NK-92 (cell line): ENCODE results near the gene REST.
"Not testable (repeated sequence)": the region's sequence is repeated elsewhere in the genome, so short reads cannot be mapped to it uniquely, and the experiment has no call there.

Experiments
- DNase-seq: peaks from one replicate; lab custom pipeline; 2025; ENCODE audit not compliant: unreplicated experiment; lab: John Stamatoyannopoulos, UW

The REST gene

GRCh38 chr4:56909086-56909894 is 1.6 kb downstream of the REST start:
- no peak for DNase-seq

DNA sequence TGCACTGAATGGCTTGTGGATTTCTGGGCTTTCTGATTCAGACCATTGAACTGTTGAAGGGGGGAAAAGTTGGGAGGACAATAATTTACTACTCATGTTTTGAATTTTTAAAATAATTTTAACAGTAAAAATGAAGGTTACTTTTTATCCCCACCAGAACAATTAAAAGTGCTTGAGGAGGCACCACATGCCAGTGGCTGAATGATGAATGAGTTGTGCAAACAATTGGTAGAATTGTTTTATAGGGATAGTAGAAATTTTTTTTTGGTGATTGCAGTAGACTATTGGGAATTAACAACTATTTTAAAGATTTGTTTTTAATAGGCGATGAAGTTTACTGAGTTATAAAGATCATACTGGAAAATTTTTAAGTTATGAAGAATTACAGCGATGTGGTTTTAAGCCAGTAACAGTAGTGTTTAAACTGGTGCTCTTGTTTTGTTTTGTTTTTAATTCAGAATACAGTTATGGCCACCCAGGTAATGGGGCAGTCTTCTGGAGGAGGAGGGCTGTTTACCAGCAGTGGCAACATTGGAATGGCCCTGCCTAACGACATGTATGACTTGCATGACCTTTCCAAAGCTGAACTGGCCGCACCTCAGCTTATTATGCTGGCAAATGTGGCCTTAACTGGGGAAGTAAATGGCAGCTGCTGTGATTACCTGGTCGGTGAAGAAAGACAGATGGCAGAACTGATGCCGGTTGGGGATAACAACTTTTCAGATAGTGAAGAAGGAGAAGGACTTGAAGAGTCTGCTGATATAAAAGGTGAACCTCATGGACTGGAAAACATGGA is 2.7 kb downstream of the REST start:
- no peak for DNase-seq

DNA sequence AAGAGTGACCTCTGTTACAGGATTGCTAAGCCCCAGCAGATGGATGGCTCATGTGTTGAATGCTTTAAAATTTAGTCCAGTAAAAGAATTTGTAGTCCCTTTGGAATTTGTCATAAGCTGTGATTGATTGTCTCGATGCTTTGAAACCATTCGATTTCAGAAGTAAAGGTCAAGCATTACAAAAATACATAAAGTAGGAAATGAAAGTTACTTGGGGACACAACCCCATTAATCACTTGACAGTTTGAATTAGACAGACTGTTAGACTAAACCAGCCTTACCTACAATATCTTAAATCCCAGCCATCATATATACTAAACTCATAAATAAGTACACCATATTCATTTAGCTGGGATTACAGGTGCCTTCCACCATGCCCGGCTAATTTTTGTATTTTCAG is 6.6 kb downstream of the REST start:
- no peak for DNase-seq

DNA sequence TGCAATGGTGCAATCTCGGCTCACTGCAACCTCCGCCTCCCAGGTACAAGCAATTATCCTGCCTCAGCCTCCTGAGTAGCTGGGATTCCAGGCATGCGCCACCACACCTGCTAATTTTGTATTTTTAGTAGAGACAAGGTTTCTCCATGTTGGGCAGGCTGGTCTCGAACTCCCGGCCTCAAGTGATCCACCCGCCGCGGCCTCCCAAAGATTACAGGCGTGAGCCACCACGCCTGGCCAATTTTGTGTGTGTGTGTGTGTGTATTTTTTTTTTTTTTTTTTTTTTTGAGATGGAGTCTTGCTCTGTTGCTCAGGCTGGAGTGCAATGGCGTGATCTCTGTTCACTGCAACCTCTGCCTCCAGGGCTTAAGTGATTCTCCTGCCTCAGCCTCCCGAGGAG is 7.3 kb downstream of the REST start:
- not testable (repeated sequence) for DNase-seq

DNA sequence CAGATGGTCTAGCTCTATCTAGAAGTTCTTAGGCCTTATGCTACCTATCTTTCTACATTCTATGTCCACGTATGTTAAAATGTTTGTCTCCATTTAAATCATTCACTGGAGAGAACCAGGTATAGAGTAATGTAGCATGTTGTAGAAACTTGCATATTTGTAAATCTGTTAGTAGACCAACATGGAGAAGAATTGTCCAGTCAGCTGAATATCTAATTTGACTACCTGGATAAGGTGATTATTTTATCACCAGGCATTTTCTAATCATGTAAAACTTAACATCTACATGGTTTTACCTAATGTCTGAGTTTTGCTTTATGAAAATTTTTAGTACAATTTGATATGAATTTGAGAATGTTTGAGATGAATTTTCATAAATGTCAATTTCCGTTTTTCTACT is 19.5 kb downstream of the REST start:
- DNase-seq, result no peak

- DNase-seq, result no peak
These were observed 22.9 kb downstream of the REST start for GRCh38 chr4:56930638-56931037.

- DNase-seq, result no peak
These were observed 24.2 kb downstream of the REST start for GRCh38 chr4:56931924-56932323.

GRCh38 chr4:56937262-56937661 is 29.6 kb downstream of the REST start:
- DNase-seq, result no peak

- not testable (repeated sequence) for DNase-seq
These were observed 32.1 kb downstream of the REST start for GRCh38 chr4:56939826-56940225.

DNA sequence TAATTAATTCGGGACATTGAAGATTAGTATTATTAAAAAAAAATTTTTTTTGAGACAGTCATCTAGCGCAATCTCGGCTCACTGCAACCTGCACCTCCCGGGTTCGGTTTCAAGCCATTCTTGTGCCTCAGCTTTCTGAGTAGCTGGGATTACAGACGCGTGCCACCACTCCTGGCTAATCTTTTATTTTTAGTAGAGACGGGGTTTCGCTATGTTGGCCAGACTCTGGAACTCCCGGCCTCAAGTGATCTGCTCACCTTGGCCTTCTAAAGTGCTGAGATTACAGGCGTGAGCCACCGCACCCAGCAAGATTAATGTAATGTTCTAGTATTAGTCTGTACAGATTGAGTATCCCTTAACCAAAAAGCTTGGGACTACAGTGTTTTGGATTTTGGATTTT is 32.7 kb downstream of the REST start:
- DNase-seq, result no peak

DNA sequence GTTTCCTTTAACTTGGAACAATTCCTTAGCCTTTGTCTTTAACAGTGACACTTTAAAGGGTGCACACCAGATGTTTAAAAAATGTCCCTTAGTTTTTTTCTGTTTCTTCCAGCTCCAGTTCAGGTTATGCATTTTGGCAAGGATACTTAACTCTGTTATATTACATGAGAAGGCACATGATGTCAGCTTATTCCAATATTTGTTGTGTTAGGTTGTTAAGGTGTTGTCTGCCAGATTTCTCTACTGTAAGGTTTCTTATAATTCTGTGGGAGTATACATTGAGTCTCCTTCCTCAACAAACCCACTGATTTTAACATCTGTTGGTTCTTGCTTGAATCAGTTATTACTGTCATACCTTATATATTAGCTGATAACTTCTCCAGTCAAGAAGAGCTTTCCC is 33.3 kb downstream of the REST start:
- DNase-seq, result no peak

DNA sequence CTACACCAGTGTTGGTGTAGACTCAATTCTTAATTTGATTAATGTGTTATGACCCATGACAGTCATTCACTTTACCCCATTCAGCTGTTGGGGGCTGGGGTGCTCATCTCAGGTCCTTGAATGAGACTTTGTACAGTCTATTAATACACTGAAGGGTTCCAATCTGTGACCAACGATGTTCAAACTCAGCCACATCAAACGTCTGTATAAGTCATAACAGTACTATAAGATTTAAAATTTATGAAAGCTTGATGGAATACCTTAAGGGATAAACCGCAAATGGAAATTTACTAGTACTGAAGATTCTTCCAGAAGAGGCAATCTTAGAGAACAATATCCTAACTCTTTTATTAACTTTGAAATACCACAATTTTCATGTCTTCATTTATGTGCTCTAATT is 33.7 kb downstream of the REST start:
- DNase-seq, result no peak

DNA sequence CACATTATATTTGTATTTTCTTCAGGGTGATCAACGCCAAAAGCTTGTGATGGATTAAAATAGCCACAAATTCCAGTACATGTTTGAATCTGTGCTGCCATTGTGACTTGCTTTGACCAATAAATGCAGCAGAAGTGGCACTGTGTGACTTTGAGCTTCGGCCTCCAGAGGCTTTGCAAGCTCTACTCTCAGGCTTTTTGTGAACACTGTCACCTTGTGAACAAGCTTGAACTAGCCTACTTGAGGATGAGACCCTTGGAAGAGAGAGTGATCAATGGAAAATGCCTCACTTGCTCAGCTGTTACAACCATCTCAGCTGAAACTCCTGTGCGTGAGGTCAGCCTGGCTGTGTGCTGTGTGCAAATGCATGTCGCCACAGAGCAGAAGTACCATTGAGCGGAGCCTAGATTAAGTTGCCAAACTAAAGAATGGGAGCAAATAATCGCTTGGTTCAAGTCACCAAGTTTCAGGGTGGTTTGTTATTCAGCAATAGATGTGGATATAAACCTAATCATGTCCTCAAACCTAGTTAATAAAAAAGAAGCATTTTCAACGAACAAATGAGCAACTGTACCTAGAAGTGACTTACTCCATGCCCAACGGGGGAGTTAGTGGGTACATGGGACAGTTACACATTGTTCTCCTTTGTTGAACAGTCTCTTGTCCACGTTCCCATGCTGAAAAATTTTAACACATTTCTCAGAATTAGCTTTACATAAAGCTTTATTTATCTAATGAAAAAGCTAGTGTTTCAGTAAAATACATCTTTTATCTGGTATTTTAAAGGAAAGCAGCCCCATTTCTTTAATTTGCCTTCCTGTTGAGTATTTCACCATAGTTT is 46.2 kb downstream of the REST start:
- no peak for DNase-seq

DNA sequence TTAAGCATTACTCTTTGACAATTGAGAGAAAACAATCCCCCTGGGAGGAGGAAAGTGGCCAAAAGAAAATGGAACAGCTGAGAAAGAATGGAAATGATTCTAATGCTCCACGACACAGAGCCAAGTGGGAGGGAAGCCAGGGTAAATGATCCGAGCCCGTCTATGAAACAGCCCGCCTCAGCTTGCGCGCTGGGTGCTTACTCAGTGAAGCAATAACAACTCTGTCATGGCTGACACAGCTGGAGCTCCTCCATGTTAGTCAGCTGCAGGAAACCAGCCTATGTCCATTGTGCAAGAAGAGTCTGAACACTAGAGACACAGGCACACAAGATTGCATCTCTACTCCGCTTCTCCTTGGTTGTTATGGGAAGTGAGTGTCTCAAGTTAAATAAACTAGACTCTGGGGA is 50.4 kb downstream of the REST start:
- no peak for DNase-seq

DNA sequence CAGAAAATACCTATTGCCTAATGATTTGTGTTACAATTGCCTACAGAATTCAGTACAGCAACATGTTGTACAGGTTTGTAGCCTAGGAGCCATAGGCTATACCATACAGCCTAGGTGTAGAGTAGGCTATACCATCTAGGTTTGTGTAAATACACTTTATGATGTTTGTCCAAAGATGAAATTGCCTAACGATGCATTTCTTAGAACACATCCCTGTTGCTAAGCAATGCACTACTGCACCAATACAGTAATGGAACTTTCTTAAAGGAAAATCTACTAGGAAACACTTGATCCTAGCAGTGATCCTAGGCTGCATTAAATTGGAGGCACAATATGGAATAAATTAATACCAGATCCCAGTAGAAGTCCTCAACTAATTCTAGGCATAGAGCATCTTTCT is 51.4 kb downstream of the REST start:
- DNase-seq, result no peak

- DNase-seq, result no peak
These were observed 53.4 kb downstream of the REST start for GRCh38 chr4:56961107-56961500.

DNA sequence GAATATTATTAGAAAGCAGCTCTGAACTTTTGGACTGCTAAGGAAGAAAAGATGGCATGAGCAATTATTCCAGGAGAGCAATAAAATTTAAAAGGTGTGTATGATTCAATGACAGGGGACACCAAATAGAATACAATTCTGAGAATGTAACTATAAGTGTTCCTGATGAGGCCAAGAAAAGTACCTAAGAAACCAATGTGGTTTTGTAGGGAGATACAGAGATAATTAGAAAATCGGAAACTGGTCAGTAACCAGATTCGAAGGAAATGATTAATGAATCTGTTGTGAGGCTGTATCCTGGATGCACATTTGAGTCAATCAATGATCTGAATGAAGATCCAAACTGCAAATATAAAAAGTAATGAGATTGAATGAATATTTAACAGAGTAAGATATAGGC is 63.7 kb downstream of the REST start:
- no peak for DNase-seq

DNA sequence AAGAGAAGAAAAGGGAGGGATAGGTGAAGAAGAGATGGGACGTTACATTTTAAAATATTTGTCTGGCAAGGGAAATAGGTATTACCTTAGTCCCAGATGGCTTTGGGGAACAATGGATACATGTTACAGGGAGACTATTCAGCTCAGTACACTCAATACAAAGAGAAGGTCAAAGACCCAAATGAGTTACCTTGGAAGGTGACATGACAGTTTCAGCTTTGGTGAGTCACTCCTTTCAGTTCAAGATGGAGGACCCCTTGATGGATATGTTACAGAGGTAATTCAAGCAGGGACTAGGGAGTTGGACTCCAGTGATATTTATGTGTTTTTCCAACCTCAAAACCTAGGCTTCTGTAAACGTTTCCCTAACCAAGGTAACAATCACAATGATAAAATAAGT is 64.7 kb downstream of the REST start:
- DNase-seq, result no peak

- no peak for DNase-seq
These were observed 65.1 kb downstream of the REST start for GRCh38 chr4:56972809-56973208.

- DNase-seq, result no peak
These were observed 65.6 kb downstream of the REST start for GRCh38 chr4:56973336-56973735.

- DNase-seq, result no peak
These were observed 68.7 kb downstream of the REST start for GRCh38 chr4:56976283-56976836.
